SK-N-SH (cell line): ENCODE data around the gene CDK6. TPM values are rescaled to one million over a fixed set of nuclear protein-coding genes. Genes with fewer than 3 reads are reported as not detected.

Experiments
- CTCF ChIA-PET: fragments of 300-600, 350-600 bp; formaldehyde crosslinking; extraction: SDS; loops from one replicate; lab custom pipeline; 2021; lab: Yijun Ruan, JAX
- POLR2A ChIA-PET: fragments of 350-600 bp; sonication (Branson Sonifier 250); formaldehyde crosslinking; extraction: SDS; loops from one replicate; lab custom pipeline; 2020; ENCODE audit warnings: antibody characterized with exemption, inconsistent platforms; lab: Yijun Ruan, JAX
- DNase-seq: peaks from one replicate; pipeline ENCODE4 v3.0.0; 2012
- H2AFZ ChIP-seq: fragments of 200-600 bp; sonication (generic); 2 replicates; pipeline ENCODE4 v1.8.1; 2016; ENCODE audit warnings: antibody characterized with exemption, mild to moderate bottlenecking, low read depth
- H3F3A ChIP-seq: fragments of 200-600 bp; sonication (generic); replicated peaks from 2 replicates; pipeline ENCODE3; 2016; ENCODE audit warnings: antibody characterized with exemption, mild to moderate bottlenecking; ENCODE audit not compliant: insufficient read depth
- H3K27ac ChIP-seq, 2 experiments: fragments of 200-500 bp in 1 of 2; fragments of 200-600 bp in 1 of 2; sonication (Bioruptor generic) in 1 of 2; sonication (generic), shearing (Covaris generic) in 1 of 2; 2 replicates each; pipeline versions ENCODE4 v1.5.1 to v1.6.1; 2014 to 2016; ENCODE audit warnings: low read depth in 2 of 2, inconsistent platforms in 1 of 2, low read length in 1 of 2, mild to moderate bottlenecking in 1 of 2, mixed read lengths in 1 of 2
- H3K27me3 ChIP-seq: fragments of 200-600 bp; sonication (generic), shearing (Covaris generic); 2 replicates; pipeline ENCODE4 v1.6.1; 2016; ENCODE audit warnings: mixed run types; ENCODE audit not compliant: insufficient read depth
- H3K36me3 ChIP-seq, 2 experiments: fragments of 200-500 bp in 1 of 2; fragments of 200-600 bp in 1 of 2; sonication (Bioruptor generic) in 1 of 2; sonication (generic) in 1 of 2; replicated peaks in 1 of 2; 2 replicates each; pipeline versions ENCODE3 to v1.5.1; 2014 to 2016; ENCODE audit warnings: low read length in 1 of 2, mild to moderate bottlenecking in 1 of 2; ENCODE audit not compliant: insufficient read depth in 2 of 2, control insufficient read depth in 1 of 2
- H3K4me1 ChIP-seq, 2 experiments: fragments of 200-500 bp in 1 of 2; fragments of 200-600 bp in 1 of 2; sonication (Bioruptor generic) in 1 of 2; sonication (generic), shearing (Covaris generic) in 1 of 2; 2 replicates each; pipeline versions ENCODE4 v1.5.1 to v1.6.1; 2014 to 2016; ENCODE audit warnings: low read depth in 1 of 2, low read length in 1 of 2, mixed run types in 1 of 2; ENCODE audit not compliant: insufficient read depth in 2 of 2, control insufficient read depth in 1 of 2
- H3K4me2 ChIP-seq: fragments of 200-600 bp; sonication (generic), shearing (Covaris generic); 2 replicates; pipeline ENCODE4 v1.6.1; 2017; ENCODE audit warnings: mixed run types
- H3K4me3 ChIP-seq, 2 experiments: fragments of 200-500 bp in 1 of 2; fragments of 200-600 bp in 1 of 2; sonication (Bioruptor generic) in 1 of 2; sonication (generic), shearing (Covaris generic) in 1 of 2; 2 replicates each; pipeline versions ENCODE4 v1.5.1 to v1.8.1; 2014 to 2016; ENCODE audit warnings: low read depth in 2 of 2, inconsistent platforms in 1 of 2, low read length in 1 of 2, mild to moderate bottlenecking in 1 of 2, mixed read lengths in 1 of 2, moderate library complexity in 1 of 2
- H3K79me2 ChIP-seq: fragments of 200-600 bp; sonication (generic); 2 replicates; pipeline ENCODE4 v1.8.1; 2017; ENCODE audit warnings: mild to moderate bottlenecking; ENCODE audit not compliant: insufficient read depth
- H3K9ac ChIP-seq: fragments of 200-600 bp; sonication (generic); 2 replicates; pipeline ENCODE4 v1.6.1; 2017; ENCODE audit warnings: mixed run types
- H3K9me2 ChIP-seq: fragments of 200-600 bp; sonication (generic); 2 replicates; pipeline ENCODE4 v1.6.1; 2017; ENCODE audit warnings: mixed run types
- H3K9me3 ChIP-seq: fragments of 200-600 bp; sonication (generic); 2 replicates; pipeline ENCODE4 v1.6.1; 2017; ENCODE audit warnings: mixed run types, mild to moderate bottlenecking, moderate library complexity
- H4K20me1 ChIP-seq: fragments of 200-600 bp; sonication (generic); 2 replicates; pipeline ENCODE4 v1.6.1; 2017; ENCODE audit warnings: mild to moderate bottlenecking, mixed run types; ENCODE audit not compliant: insufficient read depth
- EP300 ChIP-seq, 2 experiments: IDR thresholded peaks; 2 replicates each; pipeline versions ENCODE4 v1.4.0 to v1.6.1; 2012; ENCODE audit warnings: borderline replicate concordance in 1 of 2, low read depth in 1 of 2, low read length in 1 of 2
- MEF2A ChIP-seq: IDR thresholded peaks from 2 replicates; pipeline ENCODE4 v1.4.0; 2012; ENCODE audit warnings: low read depth, borderline replicate concordance
- NRF1 ChIP-seq: IDR thresholded peaks from 2 replicates; pipeline ENCODE4 v1.6.1; 2012; ENCODE audit warnings: low read depth, mild to moderate bottlenecking, low read length
- RAD21 ChIP-seq: IDR thresholded peaks from 2 replicates; pipeline ENCODE4 v1.6.1; 2012; ENCODE audit warnings: mild to moderate bottlenecking, low read length
- REST ChIP-seq: IDR thresholded peaks from 2 replicates; pipeline ENCODE4 v1.6.1; 2012; ENCODE audit warnings: mild to moderate bottlenecking, low read depth, low read length, moderate library complexity
- RFX5 ChIP-seq: IDR thresholded peaks from 2 replicates; pipeline ENCODE4 v1.6.1; 2012; ENCODE audit warnings: mild to moderate bottlenecking, improper control_type of control experiment, low read length
- SMC3 ChIP-seq: IDR thresholded peaks from 2 replicates; pipeline ENCODE4 v1.6.1; 2012; ENCODE audit warnings: low read depth, low read length, improper control_type of control experiment
- TCF12 ChIP-seq: IDR thresholded peaks from 2 replicates; pipeline ENCODE4 v1.4.0; 2012
- ZBTB33 ChIP-seq: IDR thresholded peaks from 2 replicates; pipeline ENCODE4 v1.4.0; 2012; ENCODE audit warnings: low read depth, borderline replicate concordance
- WGBS: methylation state at CpG from one replicate; pipeline ENCODE4 v1.1.6; 2017; ENCODE audit warnings: low lambda C conversion rate; 5-methylcytosine and 5-hydroxymethylcytosine counted together
- polyA plus RNA-seq, 3 experiments: library from polyadenylated mRNA; depleted of rRNA; stranded (reverse); fragments of >200 nt; gene quantifications; 2 replicates each; pipeline ENCODE4 v1.2.3, GENCODE V29; 2012
- TF ChIP-seq, protein P1 (sequence below): IDR thresholded peaks from 2 replicates; pipeline ENCODE4; 2012
- TF ChIP-seq, protein P2 (sequence below): fragments of 200-600 bp; sonication (generic); IDR thresholded peaks from 2 replicates; pipeline ENCODE4 v1.6.1; 2017; ENCODE audit warnings: antibody characterized with exemption, mild to moderate bottlenecking, moderate library complexity

The CDK6 gene
- polyA plus RNA-seq, 1 of the 3 experiments (the other 2 are of a cell fraction): 30.3 TPM

GRCh38 chr7:92843034-92843760, 6.8 kb upstream of the CDK6 start:
- H3K4me3 ChIP-seq: no peak overlapping the region
- H3K27ac ChIP-seq: peak overlapping the region in 1 of 2 experiments; percentile 78; a peak in 1 of 4 replicates
- no peak overlapping the region for H3K4me2 ChIP-seq
- no peaks in the 10 kb centered on the region for H3K36me3 ChIP-seq
- DNase-seq: no peak
- ChIA-PET CTCF (interaction anchor here (0.6 to 1.1 kb wide), 2 partner anchors 10 to 83 kb away, joined by 3 to 4 read pairs; no protein-coding TSS in a partner anchor), POLR2A (no interaction called here)
- H3K9me3 ChIP-seq: no peaks in the 10 kb centered on the region
- no peaks in the 10 kb centered on the region for H3K79me2 ChIP-seq
- H3K27me3 ChIP-seq: no peaks in the 10 kb centered on the region
- no peaks in the 10 kb centered on the region for H4K20me1 ChIP-seq
- H3K9me2 ChIP-seq: no peaks in the 10 kb centered on the region
- H3K9ac ChIP-seq: no peak overlapping the region
- H2AFZ ChIP-seq: no peak overlapping the region; the same call in 1 of the 2 replicates
- 85% methylated on average over 4 of the region's 4 CpGs for WGBS
- no peaks in the 10 kb centered on the region for H3F3A ChIP-seq
- TF ChIP-seq, protein P1, sequence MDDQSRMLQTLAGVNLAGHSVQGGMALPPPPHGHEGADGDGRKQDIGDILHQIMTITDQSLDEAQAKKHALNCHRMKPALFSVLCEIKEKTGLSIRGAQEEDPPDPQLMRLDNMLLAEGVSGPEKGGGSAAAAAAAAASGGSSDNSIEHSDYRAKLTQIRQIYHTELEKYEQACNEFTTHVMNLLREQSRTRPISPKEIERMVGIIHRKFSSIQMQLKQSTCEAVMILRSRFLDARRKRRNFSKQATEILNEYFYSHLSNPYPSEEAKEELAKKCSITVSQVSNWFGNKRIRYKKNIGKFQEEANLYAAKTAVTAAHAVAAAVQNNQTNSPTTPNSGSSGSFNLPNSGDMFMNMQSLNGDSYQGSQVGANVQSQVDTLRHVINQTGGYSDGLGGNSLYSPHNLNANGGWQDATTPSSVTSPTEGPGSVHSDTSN: peak; percentile 65
- TF ChIP-seq TCF12 (peak; percentile 69; the same call in 1 of the 2 replicates), RAD21 (no peak), ZBTB33 (no peak)
- H3K4me1 ChIP-seq: no peaks in the 10 kb centered on the region; a peak in 1 of 4 replicates

DNA sequence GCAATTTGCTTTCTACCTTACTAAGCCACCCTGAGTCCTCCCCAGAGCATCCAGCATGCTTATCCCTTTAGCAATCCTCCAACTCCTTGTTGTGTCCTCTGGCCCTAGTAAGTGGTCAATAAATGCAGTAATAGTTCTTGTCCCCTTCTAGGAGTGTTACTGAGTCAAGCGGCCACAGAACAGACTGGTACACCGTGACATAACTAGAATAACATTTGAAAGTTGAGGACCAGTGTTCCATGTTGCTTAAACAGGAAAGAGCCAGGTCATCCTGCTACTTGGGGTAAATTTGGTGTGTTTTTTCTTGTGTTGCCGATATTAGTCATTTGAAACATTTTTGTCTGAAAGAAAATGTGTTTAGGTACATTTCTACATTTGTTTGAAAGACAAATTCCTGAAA, 4.8 kb upstream of the CDK6 start:
- TF ChIP-seq, protein P2, sequence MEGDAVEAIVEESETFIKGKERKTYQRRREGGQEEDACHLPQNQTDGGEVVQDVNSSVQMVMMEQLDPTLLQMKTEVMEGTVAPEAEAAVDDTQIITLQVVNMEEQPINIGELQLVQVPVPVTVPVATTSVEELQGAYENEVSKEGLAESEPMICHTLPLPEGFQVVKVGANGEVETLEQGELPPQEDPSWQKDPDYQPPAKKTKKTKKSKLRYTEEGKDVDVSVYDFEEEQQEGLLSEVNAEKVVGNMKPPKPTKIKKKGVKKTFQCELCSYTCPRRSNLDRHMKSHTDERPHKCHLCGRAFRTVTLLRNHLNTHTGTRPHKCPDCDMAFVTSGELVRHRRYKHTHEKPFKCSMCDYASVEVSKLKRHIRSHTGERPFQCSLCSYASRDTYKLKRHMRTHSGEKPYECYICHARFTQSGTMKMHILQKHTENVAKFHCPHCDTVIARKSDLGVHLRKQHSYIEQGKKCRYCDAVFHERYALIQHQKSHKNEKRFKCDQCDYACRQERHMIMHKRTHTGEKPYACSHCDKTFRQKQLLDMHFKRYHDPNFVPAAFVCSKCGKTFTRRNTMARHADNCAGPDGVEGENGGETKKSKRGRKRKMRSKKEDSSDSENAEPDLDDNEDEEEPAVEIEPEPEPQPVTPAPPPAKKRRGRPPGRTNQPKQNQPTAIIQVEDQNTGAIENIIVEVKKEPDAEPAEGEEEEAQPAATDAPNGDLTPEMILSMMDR: no peak
- TF ChIP-seq NRF1 (no peak), EP300 (IDR thresholded peaks at IDR 0.05; ENCODE audit: borderline replicate concordance in 1 of 2, low read depth in 1 of 2, low read length in 1 of 2) (no peak), SMC3 (no peak), MEF2A (no peak), REST (no peak), RFX5 (no peak)
- TF ChIP-seq, all 33 proteins: peak for 0
- H3K36me3 ChIP-seq: no peaks in the 10 kb centered on the region
- H3K9me3 ChIP-seq: no peaks in the 10 kb centered on the region
- POLR2A ChIA-PET: no interaction called here
- no peak for DNase-seq
- H3F3A ChIP-seq: peaks cover 6% of the 10 kb centered on the region
- no peaks in the 10 kb centered on the region for H4K20me1 ChIP-seq
- H3K79me2 ChIP-seq: no peaks in the 10 kb centered on the region
- H3K27ac ChIP-seq: no peak overlapping the region
- no peaks in the 10 kb centered on the region for H3K27me3 ChIP-seq
- H3K9me2 ChIP-seq: no peaks in the 10 kb centered on the region
- CTCF ChIA-PET: no interaction called here
- no peak overlapping the region for H2AFZ ChIP-seq
- peaks cover 0 to 3% of the 10 kb centered on the region in 2 experiments; a peak in 2 of 4 replicates for H3K4me1 ChIP-seq
- H3K9ac ChIP-seq: no peak overlapping the region
- no peak overlapping the region for H3K4me3 ChIP-seq
- H3K4me2 ChIP-seq: no peak overlapping the region
- WGBS: 78% methylated on average over 3 of the region's 3 CpGs
